Suprapubic skin (tissue), 4 donors: Measurements from ENCODE around the gene PHLDA1. TPM values are rescaled to one million over a fixed set of nuclear protein-coding genes. Genes with fewer than 3 reads are reported as not detected.
A peak's percentile ranks its signal among the peaks of the same experiment; 100 is the strongest.

ENCODE experiments used
- DNase-seq, 2 donors: peaks; one replicate each; pipeline ENCODE4 v3.0.0-alpha.2; 2019; ENCODE audit warnings: low spot score in 2 of 2
- H3K27ac ChIP-seq: fragments of 200-600 bp; sonication (generic); one replicate; pipeline ENCODE4 v1.5.1; 2019
- H3K27me3 ChIP-seq: fragments of 200-600 bp; sonication (generic); one replicate; pipeline ENCODE4 v1.5.1; 2019
- H3K36me3 ChIP-seq: fragments of 200-600 bp; sonication (generic); one replicate; pipeline ENCODE4 v1.5.1; 2019
- H3K4me1 ChIP-seq: fragments of 200-600 bp; sonication (generic); one replicate; pipeline ENCODE4 v1.5.1; 2019
- H3K4me3 ChIP-seq: fragments of 200-600 bp; sonication (generic); one replicate; pipeline ENCODE4 v1.5.1; 2019; ENCODE audit warnings: mild to moderate bottlenecking
- H3K9me3 ChIP-seq: fragments of 200-600 bp; sonication (generic); one replicate; pipeline ENCODE4 v1.5.1; 2019
- EP300 ChIP-seq: sonication (generic); formaldehyde crosslinking; IDR thresholded peaks from one replicate; pipeline ENCODE4 v1.6.1; 2017; ENCODE audit warnings: antibody characterized with exemption
- POLR2A ChIP-seq, 2 donors: fragments of 450-650 bp; IDR thresholded peaks; one replicate each; pipeline ENCODE4 v1.6.1; 2017; ENCODE audit warnings: antibody characterized with exemption in 2 of 2, mild to moderate bottlenecking in 2 of 2, moderate library complexity in 2 of 2
- POLR2AphosphoS5 ChIP-seq, 3 donors: sonication (generic); formaldehyde crosslinking; IDR thresholded peaks; one replicate each; pipeline ENCODE4 v1.6.1; 2017; ENCODE audit warnings: antibody characterized with exemption in 3 of 3
- WGBS: methylation state at CpG from one replicate; pipeline ENCODE4 v1.1.5; 2018; 5-methylcytosine and 5-hydroxymethylcytosine counted together
- total RNA-seq, 4 donors: library from RNA; depleted of rRNA; stranded (reverse); fragments of >200 nt; gene quantifications; one replicate each; pipeline ENCODE4 v1.1.0, GENCODE V29; 2016
- TF ChIP-seq, protein P1 (sequence below), 2 donors: fragments of 200-600 bp in 1 of 2; fragments of 450-650 bp in 1 of 2; sonication (generic) in 1 of 2; IDR thresholded peaks; one replicate each; pipeline ENCODE4 v1.5.1; 2016 to 2019; ENCODE audit warnings: antibody characterized with exemption in 2 of 2, mild to moderate bottlenecking in 1 of 2, moderate library complexity in 1 of 2

The PHLDA1 gene
- total RNA-seq, 4 donors from 2014 or later: 16.4 to 31.2 (median 23.3) TPM

DNA sequence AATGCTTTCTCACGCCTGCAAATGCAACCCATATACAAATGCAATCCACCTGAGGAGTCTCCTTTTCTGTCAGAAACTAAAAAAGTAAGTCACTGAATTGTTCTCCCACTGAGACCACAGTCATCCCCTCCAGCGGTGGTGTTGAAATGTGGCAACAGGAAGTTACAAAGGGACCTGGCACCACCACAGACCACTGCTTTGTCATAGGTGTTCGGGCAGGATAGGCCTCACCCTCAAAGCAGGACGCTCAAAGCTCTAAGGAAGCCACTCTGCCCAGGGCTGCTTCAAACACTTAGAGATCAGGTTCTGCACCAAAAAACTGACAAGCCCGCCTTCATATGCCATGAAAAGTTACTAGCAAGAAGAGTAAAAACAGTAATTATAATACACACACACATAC lies 11.3 kb downstream of the PHLDA1 start:
- Histone ChIP-seq H3K36me3 (no peaks in the 10 kb centered on the region), H3K27ac (peak overlapping the region; percentile 61), H3K27me3 (no peaks in the 10 kb centered on the region), H3K4me3 (no peak overlapping the region), H3K4me1 (no peaks in the 10 kb centered on the region), H3K9me3 (no peaks in the 10 kb centered on the region)
- no peak for TF ChIP-seq POLR2A (IDR thresholded peaks at IDR 0.05)
- TF ChIP-seq, protein P1, sequence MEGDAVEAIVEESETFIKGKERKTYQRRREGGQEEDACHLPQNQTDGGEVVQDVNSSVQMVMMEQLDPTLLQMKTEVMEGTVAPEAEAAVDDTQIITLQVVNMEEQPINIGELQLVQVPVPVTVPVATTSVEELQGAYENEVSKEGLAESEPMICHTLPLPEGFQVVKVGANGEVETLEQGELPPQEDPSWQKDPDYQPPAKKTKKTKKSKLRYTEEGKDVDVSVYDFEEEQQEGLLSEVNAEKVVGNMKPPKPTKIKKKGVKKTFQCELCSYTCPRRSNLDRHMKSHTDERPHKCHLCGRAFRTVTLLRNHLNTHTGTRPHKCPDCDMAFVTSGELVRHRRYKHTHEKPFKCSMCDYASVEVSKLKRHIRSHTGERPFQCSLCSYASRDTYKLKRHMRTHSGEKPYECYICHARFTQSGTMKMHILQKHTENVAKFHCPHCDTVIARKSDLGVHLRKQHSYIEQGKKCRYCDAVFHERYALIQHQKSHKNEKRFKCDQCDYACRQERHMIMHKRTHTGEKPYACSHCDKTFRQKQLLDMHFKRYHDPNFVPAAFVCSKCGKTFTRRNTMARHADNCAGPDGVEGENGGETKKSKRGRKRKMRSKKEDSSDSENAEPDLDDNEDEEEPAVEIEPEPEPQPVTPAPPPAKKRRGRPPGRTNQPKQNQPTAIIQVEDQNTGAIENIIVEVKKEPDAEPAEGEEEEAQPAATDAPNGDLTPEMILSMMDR (IDR thresholded peaks at IDR 0.05): no peak
- TF ChIP-seq EP300: no peak
- no peak for TF ChIP-seq POLR2AphosphoS5 (IDR thresholded peaks at IDR 0.05)
- WGBS: 72% methylated on average over 5 of the region's 5 CpGs
- peak in 1 of 2 donors; percentile 70 for DNase-seq

DNA sequence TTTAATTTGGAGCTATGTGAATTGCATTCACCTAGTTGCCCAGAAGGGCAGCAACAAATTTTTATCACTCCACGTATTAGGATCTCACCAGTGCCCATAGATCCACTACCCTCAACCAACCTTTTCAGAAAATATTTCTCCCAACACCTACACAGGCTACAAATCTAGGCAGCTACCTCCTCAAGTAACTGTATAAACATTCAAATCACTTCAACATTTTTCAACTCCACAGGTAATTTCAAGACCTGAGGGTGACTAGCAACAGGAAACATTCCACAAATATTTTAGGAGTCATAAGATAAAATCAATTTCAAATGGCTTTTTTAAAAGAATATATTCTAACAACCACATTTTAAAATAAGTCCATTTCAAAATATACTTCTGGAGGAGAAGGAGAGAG lies 12.9 kb downstream of the PHLDA1 start:
- no peak for DNase-seq
- Histone ChIP-seq H3K36me3 (no peaks in the 10 kb centered on the region), H3K4me1 (no peaks in the 10 kb centered on the region), H3K4me3 (no peak overlapping the region), H3K9me3 (no peaks in the 10 kb centered on the region), H3K27ac (no peak overlapping the region), H3K27me3 (no peaks in the 10 kb centered on the region)
- TF ChIP-seq POLR2A (IDR thresholded peaks at IDR 0.05) (no peak), EP300 (no peak), POLR2AphosphoS5 (IDR thresholded peaks at IDR 0.05) (no peak)
- TF ChIP-seq, protein P1 (IDR thresholded peaks at IDR 0.05): no peak
- 82% methylated on average over 1 of the region's 1 CpG for WGBS

DNA sequence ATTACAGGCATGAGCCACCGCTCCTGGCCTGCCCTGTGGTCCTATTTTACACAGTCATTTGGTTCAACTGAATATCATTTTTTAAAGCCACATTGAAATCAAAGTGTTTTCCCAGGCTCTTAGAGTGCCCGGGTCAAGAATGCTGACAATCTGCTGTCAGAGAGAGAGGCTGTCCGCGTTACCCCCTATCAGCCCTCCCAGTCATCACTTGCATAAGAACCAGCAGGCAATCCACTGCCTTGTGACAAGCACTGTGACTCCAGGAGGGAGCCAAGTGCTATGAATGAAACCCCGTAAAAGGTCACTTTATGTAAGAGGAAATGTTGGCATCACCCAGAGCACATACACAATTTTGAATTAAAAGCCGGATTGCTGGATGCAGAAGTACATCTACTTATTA lies 13.5 kb downstream of the PHLDA1 start:
- Histone ChIP-seq H3K36me3 (no peaks in the 10 kb centered on the region), H3K27ac (no peak overlapping the region), H3K4me3 (no peak overlapping the region), H3K9me3 (no peaks in the 10 kb centered on the region), H3K27me3 (no peaks in the 10 kb centered on the region), H3K4me1 (no peaks in the 10 kb centered on the region)
- no peak for TF ChIP-seq POLR2A (IDR thresholded peaks at IDR 0.05)
- no peak for TF ChIP-seq EP300
- no peak for TF ChIP-seq POLR2AphosphoS5 (IDR thresholded peaks at IDR 0.05)
- TF ChIP-seq, protein P1 (IDR thresholded peaks at IDR 0.05): no peak
- 69% methylated on average over 6 of the region's 6 CpGs for WGBS
- no peak for DNase-seq

DNA sequence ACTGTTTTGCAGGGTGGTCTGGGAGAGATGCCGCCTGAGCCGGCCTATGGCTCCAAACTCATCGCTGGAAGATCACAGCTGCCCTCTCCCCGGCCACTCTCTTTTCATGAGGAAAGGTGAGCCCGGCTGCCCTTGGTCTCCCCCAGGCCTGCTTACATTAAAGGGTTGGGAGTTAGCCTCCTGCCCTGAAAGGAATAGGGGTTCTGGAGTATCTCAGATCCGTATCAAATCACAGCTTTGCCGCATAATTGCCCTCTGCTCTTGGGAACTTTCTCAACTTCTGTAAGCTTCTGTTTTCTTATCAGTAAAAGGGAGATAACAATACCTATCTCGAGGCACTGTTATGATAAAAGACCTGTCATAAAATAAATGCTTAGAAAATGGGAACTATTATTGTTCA lies 17.6 kb downstream of the PHLDA1 start:
- H3K4me3 ChIP-seq: no peak overlapping the region
- H3K27me3 ChIP-seq: no peaks in the 10 kb centered on the region
- no peaks in the 10 kb centered on the region for H3K9me3 ChIP-seq
- no peak overlapping the region for H3K27ac ChIP-seq
- no peak for DNase-seq
- 89% methylated on average over 8 of the region's 8 CpGs for WGBS
- H3K4me1 ChIP-seq: no peaks in the 10 kb centered on the region
- H3K36me3 ChIP-seq: no peaks in the 10 kb centered on the region
- TF ChIP-seq POLR2AphosphoS5 (IDR thresholded peaks at IDR 0.05) (no peak), EP300 (no peak)
- TF ChIP-seq, protein P1 (IDR thresholded peaks at IDR 0.05): no peak

DNA sequence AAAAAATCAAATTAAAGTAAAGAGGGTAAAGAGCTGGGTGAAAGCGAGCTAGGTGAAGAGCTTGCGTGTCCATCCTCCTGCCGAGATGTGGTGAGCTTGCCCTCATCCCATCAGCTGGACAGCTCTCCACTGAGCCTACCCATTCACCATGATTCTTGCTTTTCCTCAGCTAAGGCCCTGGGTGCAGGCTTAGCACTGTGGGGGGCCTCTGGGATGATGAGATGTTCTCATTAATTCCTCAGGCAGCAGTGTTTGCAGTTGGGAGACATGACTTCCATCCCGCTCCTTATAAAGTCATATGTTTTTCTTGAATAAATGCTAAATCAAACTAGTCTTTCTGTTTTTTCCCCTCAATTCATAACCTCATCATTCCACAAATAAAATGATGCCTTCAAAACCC lies 18.0 kb downstream of the PHLDA1 start:
- H3K9me3 ChIP-seq: no peaks in the 10 kb centered on the region
- 93% methylated on average over 4 of the region's 4 CpGs for WGBS
- H3K27ac ChIP-seq: no peak overlapping the region
- no peak overlapping the region for H3K4me3 ChIP-seq
- DNase-seq: no peak
- H3K4me1 ChIP-seq: no peaks in the 10 kb centered on the region
- no peaks in the 10 kb centered on the region for H3K36me3 ChIP-seq
- TF ChIP-seq, protein P1 (IDR thresholded peaks at IDR 0.05): no peak
- H3K27me3 ChIP-seq: no peaks in the 10 kb centered on the region
